ENCODE measurements around the gene PNPLA7.

Gene PNPLA7

DNA sequence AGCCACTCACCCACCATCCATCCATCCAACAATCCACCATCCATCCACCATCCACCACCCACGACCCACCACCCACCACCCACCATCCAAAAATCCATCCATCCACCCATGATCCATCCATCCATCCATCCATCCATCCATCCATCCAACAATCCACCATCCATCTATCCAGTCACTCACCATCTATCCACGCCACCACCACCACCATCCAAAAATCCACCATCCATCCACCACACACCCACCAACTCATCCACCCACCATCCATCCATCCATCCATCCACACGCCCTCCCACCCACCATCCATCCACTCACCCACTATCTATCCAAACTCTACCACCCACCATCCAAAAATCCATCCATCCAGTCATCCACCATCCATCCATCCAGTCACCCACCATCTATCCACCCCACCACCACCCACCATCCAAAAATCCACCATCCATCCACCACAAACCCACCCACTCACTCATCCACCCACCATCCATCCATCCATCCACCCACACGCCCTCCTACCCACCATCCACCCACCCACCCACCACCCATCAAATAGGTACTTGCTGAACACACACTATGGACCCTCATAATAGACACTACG, 19.5 kb upstream of the PNPLA7 start (continued):
- TF ChIP-seq, protein P1, sequence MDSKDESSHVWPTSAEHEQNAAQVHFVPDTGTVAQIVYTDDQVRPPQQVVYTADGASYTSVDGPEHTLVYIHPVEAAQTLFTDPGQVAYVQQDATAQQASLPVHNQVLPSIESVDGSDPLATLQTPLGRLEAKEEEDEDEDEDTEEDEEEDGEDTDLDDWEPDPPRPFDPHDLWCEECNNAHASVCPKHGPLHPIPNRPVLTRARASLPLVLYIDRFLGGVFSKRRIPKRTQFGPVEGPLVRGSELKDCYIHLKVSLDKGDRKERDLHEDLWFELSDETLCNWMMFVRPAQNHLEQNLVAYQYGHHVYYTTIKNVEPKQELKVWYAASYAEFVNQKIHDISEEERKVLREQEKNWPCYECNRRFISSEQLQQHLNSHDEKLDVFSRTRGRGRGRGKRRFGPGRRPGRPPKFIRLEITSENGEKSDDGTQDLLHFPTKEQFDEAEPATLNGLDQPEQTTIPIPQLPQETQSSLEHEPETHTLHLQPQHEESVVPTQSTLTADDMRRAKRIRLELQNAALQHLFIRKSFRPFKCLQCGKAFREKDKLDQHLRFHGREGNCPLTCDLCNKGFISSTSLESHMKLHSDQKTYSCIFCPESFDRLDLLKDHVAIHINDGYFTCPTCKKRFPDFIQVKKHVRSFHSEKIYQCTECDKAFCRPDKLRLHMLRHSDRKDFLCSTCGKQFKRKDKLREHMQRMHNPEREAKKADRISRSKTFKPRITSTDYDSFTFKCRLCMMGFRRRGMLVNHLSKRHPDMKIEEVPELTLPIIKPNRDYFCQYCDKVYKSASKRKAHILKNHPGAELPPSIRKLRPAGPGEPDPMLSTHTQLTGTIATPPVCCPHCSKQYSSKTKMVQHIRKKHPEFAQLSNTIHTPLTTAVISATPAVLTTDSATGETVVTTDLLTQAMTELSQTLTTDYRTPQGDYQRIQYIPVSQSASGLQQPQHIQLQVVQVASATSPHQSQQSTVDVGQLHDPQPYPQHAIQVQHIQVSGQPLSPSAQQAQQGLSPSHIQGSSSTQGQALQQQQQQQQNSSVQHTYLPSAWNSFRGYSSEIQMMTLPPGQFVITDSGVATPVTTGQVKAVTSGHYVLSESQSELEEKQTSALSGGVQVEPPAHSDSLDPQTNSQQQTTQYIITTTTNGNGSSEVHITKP (tag by site-specific recombination; IDR thresholded peaks at IDR 0.05) = no peak
- TF ChIP-seq, protein P2, sequence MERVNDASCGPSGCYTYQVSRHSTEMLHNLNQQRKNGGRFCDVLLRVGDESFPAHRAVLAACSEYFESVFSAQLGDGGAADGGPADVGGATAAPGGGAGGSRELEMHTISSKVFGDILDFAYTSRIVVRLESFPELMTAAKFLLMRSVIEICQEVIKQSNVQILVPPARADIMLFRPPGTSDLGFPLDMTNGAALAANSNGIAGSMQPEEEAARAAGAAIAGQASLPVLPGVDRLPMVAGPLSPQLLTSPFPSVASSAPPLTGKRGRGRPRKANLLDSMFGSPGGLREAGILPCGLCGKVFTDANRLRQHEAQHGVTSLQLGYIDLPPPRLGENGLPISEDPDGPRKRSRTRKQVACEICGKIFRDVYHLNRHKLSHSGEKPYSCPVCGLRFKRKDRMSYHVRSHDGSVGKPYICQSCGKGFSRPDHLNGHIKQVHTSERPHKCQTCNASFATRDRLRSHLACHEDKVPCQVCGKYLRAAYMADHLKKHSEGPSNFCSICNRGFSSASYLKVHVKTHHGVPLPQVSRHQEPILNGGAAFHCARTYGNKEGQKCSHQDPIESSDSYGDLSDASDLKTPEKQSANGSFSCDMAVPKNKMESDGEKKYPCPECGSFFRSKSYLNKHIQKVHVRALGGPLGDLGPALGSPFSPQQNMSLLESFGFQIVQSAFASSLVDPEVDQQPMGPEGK (tag by site-specific recombination; IDR thresholded peaks at IDR 0.05) = no peak
- no peak for TF ChIP-seq ZNF658 (tag by site-specific recombination; IDR thresholded peaks at IDR 0.05)
- TF ChIP-seq ZNF514 (tag by site-specific recombination; IDR thresholded peaks at IDR 0.05) = no peak
- TF ChIP-seq, protein P3, sequence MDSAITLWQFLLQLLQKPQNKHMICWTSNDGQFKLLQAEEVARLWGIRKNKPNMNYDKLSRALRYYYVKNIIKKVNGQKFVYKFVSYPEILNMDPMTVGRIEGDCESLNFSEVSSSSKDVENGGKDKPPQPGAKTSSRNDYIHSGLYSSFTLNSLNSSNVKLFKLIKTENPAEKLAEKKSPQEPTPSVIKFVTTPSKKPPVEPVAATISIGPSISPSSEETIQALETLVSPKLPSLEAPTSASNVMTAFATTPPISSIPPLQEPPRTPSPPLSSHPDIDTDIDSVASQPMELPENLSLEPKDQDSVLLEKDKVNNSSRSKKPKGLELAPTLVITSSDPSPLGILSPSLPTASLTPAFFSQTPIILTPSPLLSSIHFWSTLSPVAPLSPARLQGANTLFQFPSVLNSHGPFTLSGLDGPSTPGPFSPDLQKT (IDR thresholded peaks at IDR 0.05; ENCODE audit: borderline replicate concordance, low read depth, low read length) = no peak
- TF ChIP-seq ZNF501 (tag by site-specific recombination; IDR thresholded peaks at IDR 0.05) = no peak
- TF ChIP-seq SETDB1 (IDR thresholded peaks at IDR 0.05; ENCODE audit: insufficient read length, low read length) = no peak
- no peak for TF ChIP-seq GLIS2 (tag by site-specific recombination; IDR thresholded peaks at IDR 0.05)
- no peak for TF ChIP-seq ZNF23 (tag by site-specific recombination; IDR thresholded peaks at IDR 0.05; ENCODE audit: borderline replicate concordance)
- peak; percentile 100 for TF ChIP-seq EGR2 (tag by site-specific recombination; IDR thresholded peaks at IDR 0.05; ENCODE audit: low read depth)
- TF ChIP-seq ZFHX2 (tag by site-specific recombination; conservative IDR thresholded peaks at IDR 0.05) = peak; percentile 99
- TF ChIP-seq, protein P4, sequence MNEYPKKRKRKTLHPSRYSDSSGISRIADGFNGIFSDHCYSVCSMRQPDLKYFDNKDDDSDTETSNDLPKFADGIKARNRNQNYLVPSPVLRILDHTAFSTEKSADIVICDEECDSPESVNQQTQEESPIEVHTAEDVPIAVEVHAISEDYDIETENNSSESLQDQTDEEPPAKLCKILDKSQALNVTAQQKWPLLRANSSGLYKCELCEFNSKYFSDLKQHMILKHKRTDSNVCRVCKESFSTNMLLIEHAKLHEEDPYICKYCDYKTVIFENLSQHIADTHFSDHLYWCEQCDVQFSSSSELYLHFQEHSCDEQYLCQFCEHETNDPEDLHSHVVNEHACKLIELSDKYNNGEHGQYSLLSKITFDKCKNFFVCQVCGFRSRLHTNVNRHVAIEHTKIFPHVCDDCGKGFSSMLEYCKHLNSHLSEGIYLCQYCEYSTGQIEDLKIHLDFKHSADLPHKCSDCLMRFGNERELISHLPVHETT (tag by site-specific recombination; IDR thresholded peaks at IDR 0.05) = no peak
- TF ChIP-seq, protein P5, sequence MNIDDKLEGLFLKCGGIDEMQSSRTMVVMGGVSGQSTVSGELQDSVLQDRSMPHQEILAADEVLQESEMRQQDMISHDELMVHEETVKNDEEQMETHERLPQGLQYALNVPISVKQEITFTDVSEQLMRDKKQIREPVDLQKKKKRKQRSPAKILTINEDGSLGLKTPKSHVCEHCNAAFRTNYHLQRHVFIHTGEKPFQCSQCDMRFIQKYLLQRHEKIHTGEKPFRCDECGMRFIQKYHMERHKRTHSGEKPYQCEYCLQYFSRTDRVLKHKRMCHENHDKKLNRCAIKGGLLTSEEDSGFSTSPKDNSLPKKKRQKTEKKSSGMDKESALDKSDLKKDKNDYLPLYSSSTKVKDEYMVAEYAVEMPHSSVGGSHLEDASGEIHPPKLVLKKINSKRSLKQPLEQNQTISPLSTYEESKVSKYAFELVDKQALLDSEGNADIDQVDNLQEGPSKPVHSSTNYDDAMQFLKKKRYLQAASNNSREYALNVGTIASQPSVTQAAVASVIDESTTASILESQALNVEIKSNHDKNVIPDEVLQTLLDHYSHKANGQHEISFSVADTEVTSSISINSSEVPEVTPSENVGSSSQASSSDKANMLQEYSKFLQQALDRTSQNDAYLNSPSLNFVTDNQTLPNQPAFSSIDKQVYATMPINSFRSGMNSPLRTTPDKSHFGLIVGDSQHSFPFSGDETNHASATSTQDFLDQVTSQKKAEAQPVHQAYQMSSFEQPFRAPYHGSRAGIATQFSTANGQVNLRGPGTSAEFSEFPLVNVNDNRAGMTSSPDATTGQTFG (tag by site-specific recombination; IDR thresholded peaks at IDR 0.05; ENCODE audit: borderline replicate concordance) = no peak
- TF ChIP-seq, protein P6, sequence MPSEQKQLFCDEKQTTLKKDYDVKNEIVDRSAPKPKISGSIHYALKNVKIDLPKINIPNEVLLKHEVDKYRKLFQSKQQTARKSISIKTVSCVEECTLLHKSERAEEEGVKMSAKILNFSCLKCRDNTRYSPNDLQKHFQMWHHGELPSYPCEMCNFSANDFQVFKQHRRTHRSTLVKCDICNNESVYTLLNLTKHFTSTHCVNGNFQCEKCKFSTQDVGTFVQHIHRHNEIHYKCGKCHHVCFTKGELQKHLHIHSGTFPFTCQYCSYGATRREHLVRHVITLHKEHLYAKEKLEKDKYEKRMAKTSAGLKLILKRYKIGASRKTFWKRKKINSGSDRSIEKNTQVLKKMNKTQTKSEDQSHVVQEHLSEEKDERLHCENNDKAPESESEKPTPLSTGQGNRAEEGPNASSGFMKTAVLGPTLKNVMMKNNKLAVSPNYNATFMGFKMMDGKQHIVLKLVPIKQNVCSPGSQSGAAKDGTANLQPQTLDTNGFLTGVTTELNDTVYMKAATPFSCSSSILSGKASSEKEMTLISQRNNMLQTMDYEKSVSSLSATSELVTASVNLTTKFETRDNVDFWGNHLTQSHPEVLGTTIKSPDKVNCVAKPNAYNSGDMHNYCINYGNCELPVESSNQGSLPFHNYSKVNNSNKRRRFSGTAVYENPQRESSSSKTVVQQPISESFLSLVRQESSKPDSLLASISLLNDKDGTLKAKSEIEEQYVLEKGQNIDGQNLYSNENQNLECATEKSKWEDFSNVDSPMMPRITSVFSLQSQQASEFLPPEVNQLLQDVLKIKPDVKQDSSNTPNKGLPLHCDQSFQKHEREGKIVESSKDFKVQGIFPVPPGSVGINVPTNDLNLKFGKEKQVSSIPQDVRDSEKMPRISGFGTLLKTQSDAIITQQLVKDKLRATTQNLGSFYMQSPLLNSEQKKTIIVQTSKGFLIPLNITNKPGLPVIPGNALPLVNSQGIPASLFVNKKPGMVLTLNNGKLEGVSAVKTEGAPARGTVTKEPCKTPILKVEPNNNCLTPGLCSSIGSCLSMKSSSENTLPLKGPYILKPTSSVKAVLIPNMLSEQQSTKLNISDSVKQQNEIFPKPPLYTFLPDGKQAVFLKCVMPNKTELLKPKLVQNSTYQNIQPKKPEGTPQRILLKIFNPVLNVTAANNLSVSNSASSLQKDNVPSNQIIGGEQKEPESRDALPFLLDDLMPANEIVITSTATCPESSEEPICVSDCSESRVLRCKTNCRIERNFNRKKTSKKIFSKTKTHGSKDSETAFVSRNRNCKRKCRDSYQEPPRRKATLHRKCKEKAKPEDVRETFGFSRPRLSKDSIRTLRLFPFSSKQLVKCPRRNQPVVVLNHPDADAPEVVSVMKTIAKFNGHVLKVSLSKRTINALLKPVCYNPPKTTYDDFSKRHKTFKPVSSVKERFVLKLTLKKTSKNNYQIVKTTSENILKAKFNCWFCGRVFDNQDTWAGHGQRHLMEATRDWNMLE (tag by site-specific recombination; conservative IDR thresholded peaks at IDR 0.05; ENCODE audit: low read depth) = no peak

All from HEK293 (cell line).